NK-92 (cell line): ENCODE results near the gene PXDC1.
"Not testable (repeated sequence)": the region's sequence is repeated elsewhere in the genome, so short reads cannot be mapped to it uniquely, and the experiment has no call there.

ENCODE experiments used
- DNase-seq: peaks from one replicate; lab custom pipeline; 2025; ENCODE audit not compliant: unreplicated experiment; lab: John Stamatoyannopoulos, UW

The PXDC1 gene

GRCh38 chr6:3764516-3765335, 13.2 kb upstream of the PXDC1 start:
- DNase-seq = no peak

- DNase-seq = no peak
Measured at GRCh38 chr6:3762852-3763251, 11.3 kb upstream of the PXDC1 start.

GRCh38 chr6:3762359-3762758, 10.8 kb upstream of the PXDC1 start:
- DNase-seq = no peak

GRCh38 chr6:3761989-3762270, 10.4 kb upstream of the PXDC1 start:
- DNase-seq = no peak

GRCh38 chr6:3759646-3760232, 8.2 kb upstream of the PXDC1 start:
- DNase-seq = no peak

GRCh38 chr6:3758842-3759144, 7.3 kb upstream of the PXDC1 start:
- no peak for DNase-seq

- not testable (repeated sequence) for DNase-seq
Measured at GRCh38 chr6:3757998-3758841, 6.7 kb upstream of the PXDC1 start.

- no peak for DNase-seq
Measured at GRCh38 chr6:3757241-3757641, 5.7 kb upstream of the PXDC1 start.

- DNase-seq = no peak
Measured at GRCh38 chr6:3756546-3756945, 5.0 kb upstream of the PXDC1 start.

GRCh38 chr6:3755637-3756545, 4.4 kb upstream of the PXDC1 start:
- DNase-seq = no peak

- no peak for DNase-seq
Measured at GRCh38 chr6:3754776-3755175, 3.3 kb upstream of the PXDC1 start.

GRCh38 chr6:3754032-3754725, 2.7 kb upstream of the PXDC1 start:
- DNase-seq = not testable (repeated sequence)

GRCh38 chr6:3753228-3753835, 1.8 kb upstream of the PXDC1 start:
- no peak for DNase-seq

- DNase-seq = no peak
Measured at GRCh38 chr6:3752531-3753227, 1.2 kb upstream of the PXDC1 start.

GRCh38 chr6:3751730-3752530, 417 bp upstream of the PXDC1 start:
- DNase-seq = no peak

GRCh38 chr6:3750317-3751076, 1.0 kb downstream of the PXDC1 start:
- DNase-seq = no peak

- no peak for DNase-seq
Measured at GRCh38 chr6:3749977-3750316, 1.6 kb downstream of the PXDC1 start.
